Left cardiac atrium (tissue), 4 donors: Measurements from ENCODE around the gene CAPZB. TPM values are rescaled to one million over a fixed set of nuclear protein-coding genes. Genes with fewer than 3 reads are reported as not detected.

ENCODE experiments used
- ATAC-seq, 2 donors: fragments of 200-7000 bp; cut with Tn5 transposase; one replicate each; pipeline ENCODE4 v1.9.1; 2020; ENCODE audit warnings: mild to moderate bottlenecking in 2 of 2, moderate library complexity in 2 of 2
- DNase-seq: peaks from one replicate; pipeline ENCODE4 v3.0.0-alpha.2; 2020
- intact Hi-C, 2 donors: fragments of 100-400 bp; cut with DNase I; formaldehyde crosslinking; loops; one replicate each; pipeline versions ENCODE4 v1.14.1 to v1.15.1; 2022 to 2023
- total RNA-seq, 2 donors: library from RNA; stranded (reverse); fragmentation: NEBNext Ultra II Directional; extraction: Animal tissue kit (Norgen Biotek cat#: 25700); gene quantifications; one replicate each; pipeline ENCODE4 v1.2.1, GENCODE V29; 2021
- donor health status: DM: no; HTN: yes; CAD: no.
- donor health status: DM: no; HTN: yes; CAD: no; lungs with severe emphysema.
- donor health status: DM: yes; HTN: yes; CAD: no.
- donor health status: Dilated cardiomyopathy.

CAPZB gene
- total RNA-seq, 2 donors from 2014 or later, result 227 to 254 TPM

DNA sequence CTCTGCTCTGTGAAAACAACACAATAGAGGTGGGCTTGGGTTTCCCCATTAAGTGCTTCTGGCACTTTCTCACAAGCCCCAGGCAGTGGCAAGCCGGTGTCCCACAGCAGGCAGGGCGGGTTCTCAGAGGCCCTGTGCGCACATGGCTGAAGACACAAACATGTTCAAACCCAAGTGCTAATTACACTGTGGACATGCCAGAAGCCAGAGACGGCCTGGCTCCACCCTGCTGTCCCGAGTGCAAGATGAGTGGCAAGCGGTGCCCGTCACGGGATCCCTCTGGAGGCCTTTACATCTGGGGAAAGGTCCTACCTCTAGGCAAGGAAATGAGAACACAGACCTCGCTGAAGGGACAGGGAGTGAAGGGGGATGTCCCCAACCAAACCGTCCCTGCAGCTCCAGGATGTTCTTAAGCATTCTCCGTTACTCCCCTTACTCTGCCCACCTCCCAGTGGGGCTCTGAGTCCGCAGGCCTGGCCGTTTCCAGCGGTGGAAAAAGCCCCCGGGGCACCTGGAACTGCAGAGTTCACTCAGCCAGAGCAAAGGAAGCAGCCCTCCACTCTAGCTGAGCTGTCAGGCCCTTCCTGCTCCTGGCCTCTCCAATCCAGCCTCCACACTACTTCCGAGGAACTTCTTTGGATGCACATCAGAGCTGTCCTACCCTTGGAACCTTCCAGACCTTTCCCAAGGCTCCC, 115.8 kb downstream of the CAPZB start:
- DNase-seq (no peak), ATAC-seq (no peak)
- intact Hi-C loops, result no loop called here

DNA sequence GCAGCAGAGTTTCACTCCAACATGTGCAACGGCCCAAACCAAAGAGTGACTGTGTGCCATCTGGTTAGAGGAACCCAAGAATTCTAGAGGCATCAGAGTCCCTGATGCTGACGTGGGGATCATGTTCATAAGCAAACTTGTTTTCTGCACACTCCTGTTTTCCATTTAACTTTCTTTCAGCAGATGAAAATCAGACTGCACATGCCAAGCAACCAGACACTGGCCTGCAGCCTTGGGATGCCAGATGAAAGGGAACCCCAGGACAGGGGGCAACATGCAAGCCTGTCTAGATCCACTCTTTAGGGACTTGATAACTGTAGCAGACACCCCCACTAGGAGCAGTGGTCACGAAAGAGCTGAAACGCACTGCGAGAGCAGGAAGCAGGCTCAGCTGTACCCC, 116.4 kb downstream of the CAPZB start:
- no peak for DNase-seq
- no peak for ATAC-seq
- intact Hi-C loops, result no loop called here

DNA sequence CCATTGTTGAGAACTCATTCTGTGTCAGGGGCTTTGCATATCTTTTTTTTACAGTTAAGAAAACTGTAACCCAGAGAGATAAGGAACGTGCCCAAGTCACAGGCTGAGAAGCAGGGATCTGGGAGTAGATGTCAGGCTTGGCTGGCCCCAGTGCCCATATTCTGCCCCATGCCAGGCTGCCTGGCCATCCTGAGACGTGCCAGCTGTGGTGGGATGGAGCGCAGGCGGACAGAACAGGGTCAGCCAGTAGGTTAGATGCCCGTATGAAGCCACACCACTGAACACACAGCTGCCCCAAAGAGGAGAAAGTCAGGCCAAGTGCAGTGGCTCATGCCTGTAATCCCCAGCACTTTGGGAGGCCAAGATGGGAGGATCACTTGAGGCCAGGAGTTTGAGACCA, 117.3 kb downstream of the CAPZB start:
- DNase-seq (no peak), ATAC-seq (no peak)
- intact Hi-C loops, result no loop called here

DNA sequence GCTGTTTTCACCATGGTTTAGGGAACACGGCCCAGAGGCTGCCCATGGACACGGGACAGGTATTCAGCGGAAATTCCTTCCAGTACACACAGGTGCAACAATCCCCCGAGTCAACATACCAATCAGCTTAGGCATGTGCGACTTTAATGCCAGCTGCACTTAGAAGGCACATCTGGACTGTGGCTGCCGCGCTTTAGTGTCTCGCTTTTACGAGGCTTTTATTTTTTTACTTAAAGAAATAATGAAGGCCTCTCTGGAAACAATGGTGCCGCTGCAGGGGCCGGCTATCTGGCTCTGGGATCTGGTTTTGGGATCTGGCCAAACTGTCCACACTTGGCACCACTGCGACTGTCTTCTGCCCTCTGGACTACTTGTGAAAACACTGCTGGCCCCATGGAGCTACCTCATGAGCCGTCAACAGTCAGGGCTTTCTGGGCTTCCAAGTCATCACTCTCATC, 117.7 kb downstream of the CAPZB start:
- ATAC-seq (no peak), DNase-seq (no peak)
- intact Hi-C loops, result no loop called here

DNA sequence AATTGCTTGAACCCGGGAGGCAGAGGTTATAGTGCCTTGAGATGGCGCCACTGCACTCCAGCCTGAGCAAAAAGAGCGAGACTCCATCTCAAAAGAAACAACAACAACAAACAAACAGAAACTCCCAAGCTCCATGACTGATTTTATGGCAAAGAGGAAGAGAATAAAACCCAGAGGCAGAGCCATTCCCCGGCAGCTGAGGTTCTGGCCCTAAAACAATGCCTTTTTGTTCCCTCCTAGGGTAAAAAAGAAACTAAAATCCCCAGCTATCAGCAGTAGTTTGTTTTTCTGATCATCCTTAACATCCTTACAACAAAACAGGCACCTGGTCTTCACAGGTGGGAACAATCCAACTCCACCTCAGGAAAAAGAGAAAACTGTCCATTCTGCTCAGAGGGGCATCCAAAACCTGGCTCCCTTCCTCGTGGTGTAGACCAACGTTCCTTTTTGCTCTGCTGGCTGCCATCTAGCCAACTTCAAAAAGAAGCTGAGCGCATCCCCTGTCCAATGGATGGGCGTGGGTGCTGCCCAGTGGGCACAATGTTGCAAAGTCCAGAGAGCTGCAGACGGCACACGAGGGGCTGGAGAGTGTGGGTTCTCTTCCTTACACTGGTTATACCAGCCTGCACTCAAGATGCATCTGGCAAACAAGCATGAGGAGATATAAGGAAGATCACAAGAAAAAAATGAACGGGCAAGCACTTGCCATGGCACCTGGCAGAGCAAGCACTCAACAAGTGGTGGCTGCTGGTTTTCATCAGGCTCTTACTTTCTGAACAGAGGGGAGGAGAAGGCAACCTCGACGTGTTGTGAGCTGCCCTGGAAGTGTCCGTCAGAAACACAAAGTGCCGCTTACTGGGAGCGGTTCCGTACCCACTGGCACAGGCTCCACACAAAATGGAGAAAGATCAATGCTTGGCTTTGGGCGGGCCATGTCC, 118.5 kb downstream of the CAPZB start:
- intact Hi-C loops, result no loop called here
- ATAC-seq (no peak), DNase-seq (no peak)

DNA sequence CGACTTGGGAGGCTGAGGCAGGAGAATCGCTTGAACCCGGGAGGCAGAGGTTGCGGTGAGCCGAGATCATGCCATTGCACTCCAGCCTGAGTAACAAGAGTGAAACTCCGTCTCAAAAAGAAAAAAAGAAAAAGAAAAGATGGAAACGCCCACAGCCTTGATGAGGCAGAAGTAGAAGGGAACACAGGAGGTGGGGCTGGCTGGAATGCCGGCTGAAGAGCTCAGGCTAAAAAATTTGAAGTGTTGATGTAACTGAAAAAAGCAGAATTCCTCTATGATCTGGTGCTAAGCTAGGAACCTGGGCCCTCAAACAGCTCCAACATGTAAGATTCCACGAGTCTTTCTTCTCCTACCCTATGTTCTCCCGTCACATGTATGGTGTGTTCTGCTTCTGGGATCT, 119.6 kb downstream of the CAPZB start:
- ATAC-seq (peak in 1 of 2 donors; percentile 9), DNase-seq (no peak)
- intact Hi-C loops, result no loop called here

DNA sequence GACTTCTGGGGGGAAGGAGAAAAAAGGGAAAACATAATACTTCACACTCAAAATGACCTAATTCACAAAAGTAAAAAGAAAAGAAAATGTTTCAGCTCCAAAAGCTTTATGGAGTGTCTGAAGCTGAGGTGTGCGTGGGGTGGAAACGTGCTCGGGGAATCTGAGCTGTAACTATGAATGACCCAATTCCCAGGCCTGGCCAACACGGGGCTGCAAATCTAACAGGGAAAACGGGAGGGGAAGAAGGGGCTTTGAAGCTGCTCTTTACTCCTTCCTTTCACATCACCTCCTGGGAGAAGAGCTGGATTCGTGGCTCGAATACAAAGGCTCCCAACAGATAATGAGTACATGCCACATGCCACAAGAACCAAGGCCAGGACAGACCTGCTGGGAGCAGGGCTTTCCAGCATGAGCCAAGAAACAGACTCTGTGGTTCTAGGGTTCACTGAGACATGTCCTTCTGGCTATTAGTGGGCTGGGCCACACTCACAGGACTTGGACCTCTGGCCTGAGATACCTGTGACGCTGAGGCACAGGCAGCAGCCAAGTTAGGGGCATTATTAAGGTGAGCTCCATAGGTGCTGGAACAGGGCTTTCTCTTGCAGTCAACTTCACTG, 121.7 kb downstream of the CAPZB start:
- intact Hi-C loops, result no loop called here
- no peak for DNase-seq
- ATAC-seq, result no peak

DNA sequence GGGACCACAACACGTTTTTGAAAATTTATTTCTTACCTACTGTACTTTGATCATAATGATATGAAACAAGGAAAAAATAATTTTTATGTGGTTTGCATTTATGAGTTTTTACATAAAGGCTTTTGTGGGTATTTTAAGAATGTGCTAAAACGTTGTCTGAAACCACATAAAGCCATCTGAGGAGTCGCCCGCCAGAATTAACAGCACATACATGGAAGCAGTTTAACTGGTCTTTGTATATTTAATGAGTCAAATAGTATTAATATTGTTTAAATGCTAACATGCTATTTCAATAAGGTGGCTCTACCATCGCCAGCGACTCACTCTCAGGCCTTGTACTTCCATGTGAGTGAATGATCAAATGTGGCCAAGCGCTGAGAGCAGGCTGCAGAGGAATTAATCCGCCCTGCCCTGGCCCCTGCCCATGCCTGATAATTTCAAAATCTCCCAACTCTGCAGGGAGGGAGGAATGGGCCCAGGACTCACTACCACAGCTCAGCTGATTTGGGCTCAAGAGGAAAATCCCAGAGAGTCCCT, 123.7 kb downstream of the CAPZB start:
- ATAC-seq (peak; percentile 26 to 68), DNase-seq (no peak)
- intact Hi-C loops, result no loop called here

DNA sequence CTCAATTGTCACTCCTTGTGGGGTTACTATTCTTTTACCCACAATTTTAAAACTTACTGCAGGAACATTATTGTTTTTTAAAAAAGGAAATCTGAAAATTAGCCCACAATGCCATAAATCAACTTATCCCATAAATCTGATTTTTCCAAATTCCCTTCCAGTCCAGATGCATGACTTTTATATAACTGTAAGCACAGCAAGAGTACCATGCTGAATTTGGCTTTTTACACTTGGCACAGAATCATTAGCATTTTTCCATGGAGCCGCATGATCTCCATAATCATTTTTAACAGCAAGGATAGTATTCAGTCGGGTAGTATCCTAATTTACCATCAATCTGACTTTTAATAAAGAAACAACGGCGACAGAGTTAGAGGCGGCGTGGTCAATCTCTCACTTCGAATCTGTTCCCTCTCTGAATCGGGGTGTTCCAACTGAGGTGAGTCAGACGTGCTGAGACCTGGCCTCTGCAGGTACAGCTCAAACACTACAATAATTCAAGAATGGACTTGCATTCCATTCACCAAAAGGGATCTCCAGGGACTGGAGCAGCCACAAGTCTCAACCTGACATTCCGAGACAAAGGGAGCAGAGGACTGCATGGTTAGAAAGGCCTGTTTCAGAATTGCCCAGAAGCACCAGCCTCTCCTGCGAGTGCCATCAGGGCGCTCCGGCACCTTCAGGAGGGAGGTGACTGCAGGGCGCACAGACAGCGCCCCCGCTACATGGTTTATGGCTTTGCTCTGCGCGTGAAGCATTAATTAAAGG, 124.3 kb downstream of the CAPZB start:
- DNase-seq (no peak), ATAC-seq (no peak)
- intact Hi-C loops, result no loop called here

DNA sequence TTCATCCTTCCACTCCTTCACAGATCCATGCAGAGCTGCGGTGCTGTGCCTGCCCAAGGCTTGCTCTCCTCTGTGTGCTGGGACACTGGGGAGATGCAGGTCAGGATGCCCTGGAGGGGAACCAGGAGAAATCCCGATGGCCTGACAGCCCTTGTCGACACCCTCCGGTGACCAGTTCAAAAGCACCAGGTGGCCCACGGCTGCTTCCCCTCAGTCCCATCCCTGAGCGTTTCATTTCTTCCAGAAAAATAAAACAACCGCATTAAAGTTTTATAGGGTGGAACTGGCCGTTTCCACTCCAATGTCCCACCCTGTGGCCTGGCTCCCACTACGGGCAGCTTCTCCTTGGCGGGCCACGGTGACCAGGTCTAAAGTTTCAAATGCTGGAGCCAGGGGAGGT, 124.9 kb downstream of the CAPZB start:
- peak in 1 of 2 donors; percentile 12 for ATAC-seq
- intact Hi-C loops, result no loop called here
- DNase-seq, result no peak

DNA sequence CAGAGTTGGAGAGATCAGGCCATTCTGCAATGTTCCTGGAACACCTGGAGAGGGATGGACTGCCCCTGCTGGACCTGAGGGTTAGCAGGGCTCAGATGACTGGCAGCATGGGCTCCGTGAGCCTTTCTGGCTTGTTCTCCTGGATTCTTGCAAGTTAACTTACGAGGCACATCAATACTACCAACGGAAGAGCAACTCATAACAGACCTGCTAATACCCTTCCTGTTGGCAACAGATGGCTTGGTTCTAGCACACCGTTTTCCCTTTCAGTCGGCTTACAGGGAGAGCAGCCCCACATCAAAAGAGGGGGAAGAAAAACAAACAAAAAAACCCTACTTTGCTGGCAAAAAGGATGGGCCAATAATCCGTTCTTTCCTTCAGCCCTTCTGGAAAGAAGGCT, 125.3 kb downstream of the CAPZB start:
- intact Hi-C loops, result no loop called here
- DNase-seq, result no peak
- no peak for ATAC-seq

DNA sequence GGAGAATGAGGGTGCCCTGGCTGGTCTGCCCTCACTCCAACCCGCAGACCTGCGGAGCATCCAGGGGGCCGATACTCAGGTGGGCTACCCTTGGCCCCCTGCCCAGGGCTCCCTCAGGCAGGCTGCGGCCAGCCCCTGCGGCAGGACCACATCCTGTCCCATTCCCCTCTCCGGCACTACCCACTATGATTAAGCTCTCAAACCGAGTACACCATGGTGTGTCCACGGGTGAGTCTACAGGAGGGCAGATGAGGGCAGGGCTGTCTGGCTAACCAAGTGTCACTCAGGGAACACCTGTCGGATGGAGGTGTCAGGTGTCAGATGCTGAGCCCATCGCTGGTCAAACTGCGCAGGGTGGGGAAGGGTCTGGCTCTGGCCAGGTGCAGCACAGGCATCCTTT, 126.0 kb downstream of the CAPZB start:
- DNase-seq, result no peak
- ATAC-seq, result no peak
- intact Hi-C loops, result no loop called here

DNA sequence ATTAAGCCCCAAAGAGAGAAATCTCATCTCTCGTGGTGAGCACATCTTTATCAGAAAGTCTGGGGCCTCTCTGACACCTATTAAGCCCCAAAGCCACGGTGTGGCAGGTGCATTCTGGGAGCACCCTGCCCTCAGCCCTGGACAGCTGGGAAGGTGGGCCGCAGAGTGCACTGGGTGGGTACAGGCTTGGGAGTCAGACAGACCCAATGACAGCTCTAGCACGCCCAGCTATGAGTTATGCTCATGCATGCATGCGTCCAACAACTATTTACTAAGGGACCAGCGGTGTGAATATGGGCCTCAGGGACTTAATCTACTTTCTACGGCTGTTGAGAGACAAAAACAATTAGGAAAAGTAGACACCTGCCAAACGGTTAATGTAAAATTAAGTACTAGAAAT, 126.6 kb downstream of the CAPZB start:
- intact Hi-C loops, result no loop called here
- ATAC-seq (no peak), DNase-seq (no peak)

DNA sequence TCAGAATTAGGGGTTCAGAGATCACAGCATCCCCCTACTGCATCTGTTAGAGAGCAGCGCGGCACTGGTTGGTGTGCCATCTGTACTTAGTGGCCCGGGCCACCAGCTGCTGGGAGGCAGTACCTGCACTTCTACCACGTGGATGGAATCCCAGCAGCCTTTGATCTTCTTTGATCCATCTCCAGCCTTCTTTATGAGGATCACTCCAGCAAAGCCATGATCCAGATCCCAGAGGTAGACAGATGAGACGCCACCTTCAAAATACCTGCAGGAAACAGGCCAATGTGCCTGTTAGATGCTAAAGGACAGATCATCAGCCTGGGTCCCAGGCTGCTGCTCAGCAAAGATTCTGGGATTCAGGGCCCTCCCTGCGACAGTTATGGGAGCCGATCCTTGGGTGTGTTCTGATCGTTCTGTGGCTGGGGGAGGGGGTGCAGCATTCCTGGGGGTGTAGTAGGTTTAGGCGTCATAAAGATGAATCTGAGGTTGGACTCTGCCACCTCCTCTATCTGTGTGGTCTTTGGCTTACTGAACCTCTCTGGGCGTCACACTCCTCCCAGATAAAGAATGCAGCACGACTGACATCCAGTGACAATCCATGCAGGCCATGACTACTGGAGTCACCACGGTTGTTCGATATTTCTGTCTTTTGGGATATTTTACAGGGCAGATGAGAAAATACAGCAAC, 127.9 kb downstream of the CAPZB start:
- DNase-seq, result no peak
- intact Hi-C loops, result no loop called here
- ATAC-seq, result no peak

DNA sequence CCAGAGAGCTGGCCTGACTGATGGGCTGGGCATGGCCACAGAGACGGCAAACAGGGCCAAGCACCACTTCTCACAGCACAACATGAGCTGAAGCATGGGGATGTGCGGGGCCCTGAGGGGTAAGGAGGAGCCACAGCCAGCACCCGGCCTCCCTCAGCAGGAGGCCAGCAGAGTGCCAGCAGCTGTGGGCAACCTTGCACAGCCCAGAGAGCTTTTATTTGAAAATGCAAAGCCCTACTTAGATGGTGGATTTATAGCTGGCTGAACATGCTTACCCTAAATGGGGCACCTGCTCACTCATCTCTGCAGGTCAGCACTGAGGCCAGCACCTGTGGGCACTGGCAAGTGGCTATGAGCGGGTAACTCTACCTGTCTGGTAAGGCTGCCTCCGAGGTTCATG, 129.1 kb downstream of the CAPZB start:
- intact Hi-C loops, result no loop called here
- no peak for DNase-seq

DNA sequence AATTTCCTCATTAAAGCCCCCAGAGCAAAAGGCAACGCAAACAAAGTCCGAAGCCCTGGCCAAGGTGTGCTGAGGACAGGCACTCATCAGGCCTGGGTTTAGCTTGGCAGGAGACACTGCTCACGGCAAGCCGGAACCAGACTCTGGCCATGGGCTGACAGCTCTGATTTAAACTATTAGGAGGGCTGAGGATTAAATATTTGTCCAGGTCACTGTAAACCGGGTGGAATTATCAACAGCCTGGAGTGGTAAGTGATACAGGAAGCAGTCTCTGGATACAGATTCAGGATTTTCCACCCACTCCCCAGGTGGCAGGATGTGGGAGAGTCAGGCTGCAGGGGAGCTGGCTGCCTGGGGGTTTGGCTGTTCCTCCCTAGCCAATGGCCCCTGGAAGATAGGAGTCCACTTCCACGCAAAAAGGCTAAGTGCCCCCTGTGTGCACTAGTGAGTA, 130.8 kb downstream of the CAPZB start:
- no peak for ATAC-seq
- no peak for DNase-seq
- intact Hi-C loops, result no loop called here

More for the DNA sequence above, 129.1 kb downstream of the CAPZB start:
- ATAC-seq, result no peak

DNA sequence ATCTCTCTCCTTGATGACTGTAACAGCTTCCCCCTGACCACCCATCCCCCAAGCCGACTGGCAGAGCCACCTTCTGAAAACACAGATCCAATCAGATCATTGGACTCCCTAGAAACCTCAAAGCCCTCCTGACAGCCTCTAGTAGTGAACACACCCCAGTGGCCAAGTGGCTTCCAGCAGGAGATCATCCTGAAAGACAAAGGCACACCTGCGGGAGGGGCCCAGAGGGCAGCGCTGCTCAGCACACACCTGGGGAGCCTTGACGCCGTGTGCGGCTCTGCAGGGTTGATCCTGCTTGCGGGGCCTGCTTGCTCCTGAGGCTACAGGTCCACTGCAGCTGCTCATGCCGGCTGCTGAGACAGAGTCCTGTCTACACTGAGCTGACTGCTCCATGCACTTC, 131.7 kb downstream of the CAPZB start:
- DNase-seq, result no peak
- no peak for ATAC-seq
- intact Hi-C loops, result no loop called here

DNA sequence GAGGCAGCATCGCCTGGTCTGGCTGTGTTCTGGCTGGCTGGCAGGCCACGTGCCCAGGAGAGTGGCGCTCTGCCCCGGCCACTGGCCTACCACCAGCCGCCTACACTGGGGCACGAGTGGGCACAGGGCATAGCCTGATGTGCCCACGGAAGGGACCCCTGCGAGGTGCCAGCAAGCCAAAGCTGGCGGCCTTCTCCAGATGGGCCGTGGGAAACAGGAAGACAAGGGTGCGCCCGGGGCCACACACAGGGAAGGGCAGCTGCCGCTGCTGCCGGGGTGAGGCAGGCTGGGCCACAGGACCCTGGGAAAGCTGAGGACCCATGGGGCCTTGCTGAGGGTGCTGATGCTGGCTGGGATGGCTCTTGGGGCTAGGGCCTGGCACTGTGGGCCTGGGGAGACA, 132.5 kb downstream of the CAPZB start:
- ATAC-seq (no peak), DNase-seq (no peak)
- intact Hi-C loops, result no loop called here

DNA sequence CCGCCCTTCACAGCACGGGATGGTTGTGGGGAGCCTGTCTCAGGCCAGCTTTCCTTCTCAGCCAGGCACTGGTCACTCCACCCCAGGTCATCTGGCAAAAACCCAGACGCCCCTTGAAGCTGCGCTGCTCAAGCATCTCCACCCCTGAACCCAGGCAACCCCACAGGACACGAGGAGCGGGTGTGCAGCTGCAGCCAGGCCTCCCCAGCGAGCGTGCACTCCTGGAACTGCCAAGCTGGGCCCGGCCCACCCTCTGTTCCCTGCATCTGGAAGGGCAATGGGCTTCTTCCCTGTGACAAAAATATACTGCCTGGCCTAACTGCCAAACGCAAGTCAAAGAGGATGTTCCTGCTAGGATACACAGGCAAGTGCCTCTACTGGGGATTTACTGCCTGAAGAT, 133.5 kb downstream of the CAPZB start:
- intact Hi-C loops, result no loop called here
- ATAC-seq, result no peak

More for the DNA sequence above, 133.5 kb downstream of the CAPZB start:
- no peak for DNase-seq
